BLaER1 treated with 17β-estradiol and CSF1 and Interleukin-3, amounts not matched to agents 10 nM and 100 nM (cell line): ENCODE results near the gene SHCBP1L.

Experiments used
- H3K27ac ChIP-seq, 11 experiments: shearing (Covaris generic); formaldehyde crosslinking; 2 replicates each; pipeline ENCODE4 v1.8.1; 2022
- H3K27me3 ChIP-seq, 11 experiments: shearing (Covaris generic); formaldehyde crosslinking; 2 replicates each; pipeline ENCODE4 v1.8.1; 2022
- H3K36me3 ChIP-seq, 11 experiments: shearing (Covaris generic); formaldehyde crosslinking; 2 replicates each; pipeline ENCODE4 v1.8.1; 2022
- H3K4me1 ChIP-seq, 10 experiments: shearing (Covaris generic); formaldehyde crosslinking; 2 replicates each; pipeline ENCODE4 v1.8.1; 2022
- H3K4me2 ChIP-seq, 11 experiments: shearing (Covaris generic); formaldehyde crosslinking; 2 replicates each; pipeline ENCODE4 v1.8.1; 2022
- H3K4me3 ChIP-seq, 10 experiments: shearing (Covaris generic); formaldehyde crosslinking; 2 replicates each; pipeline ENCODE4 v1.8.1; 2022
- H3K9ac ChIP-seq, 11 experiments: shearing (Covaris generic); formaldehyde crosslinking; 2 replicates each; pipeline ENCODE4 v1.8.1; 2022
- H3K9me3 ChIP-seq, 11 experiments: shearing (Covaris generic); formaldehyde crosslinking; replicated peaks in 1 of 11; 2 replicates each; pipeline ENCODE4 v1.8.1; 2022
- H4K20me1 ChIP-seq, 11 experiments: shearing (Covaris generic); formaldehyde crosslinking; 2 replicates each; pipeline ENCODE4 v1.8.1; 2022
- Cebpa-rat ChIP-seq, 11 experiments: shearing (Covaris generic); IDR thresholded peaks; 2 replicates each; pipeline ENCODE4 v1.8.1; 2022

SHCBP1L gene

GRCh38 chr1:182867861-182868260, 85.1 kb downstream of the SHCBP1L start:
- Histone ChIP-seq H3K4me3 (no peak overlapping the region), H3K4me2 (no peak overlapping the region), H3K9me3 (no peaks in the 10 kb centered on the region), H3K27me3 (no peaks in the 10 kb centered on the region), H3K36me3 (peaks cover 98 to 100% (median 100%) of the 10 kb centered on the region in 11 experiments), H3K27ac (no peak overlapping the region), H4K20me1 (peaks cover 40 to 95% (median 79%) of the 10 kb centered on the region in 11 experiments; a peak in 20 of 22 replicates), H3K4me1 (no peaks in the 10 kb centered on the region), H3K9ac (no peak overlapping the region)
- no peak for TF ChIP-seq Cebpa-rat (IDR thresholded peaks at IDR 0.05)

GRCh38 chr1:182863940-182864339, 89.0 kb downstream of the SHCBP1L start:
- H3K4me3 ChIP-seq, result no peak overlapping the region
- H3K27ac ChIP-seq, result no peak overlapping the region
- no peaks in the 10 kb centered on the region for H3K27me3 ChIP-seq
- H3K9me3 ChIP-seq, result no peaks in the 10 kb centered on the region
- H3K9ac ChIP-seq, result no peak overlapping the region
- H3K4me1 ChIP-seq, result no peaks in the 10 kb centered on the region
- H3K36me3 ChIP-seq, result peaks cover 99 to 100% (median 100%) of the 10 kb centered on the region in 11 experiments
- H3K4me2 ChIP-seq, result no peak overlapping the region
- no peak for TF ChIP-seq Cebpa-rat (IDR thresholded peaks at IDR 0.05)
- peaks cover 60 to 99% (median 90%) of the 10 kb centered on the region in 11 experiments; a peak in 20 of 22 replicates for H4K20me1 ChIP-seq

GRCh38 chr1:182862827-182863226, 90.1 kb downstream of the SHCBP1L start:
- Histone ChIP-seq H3K36me3 (peaks cover 99 to 100% (median 100%) of the 10 kb centered on the region in 11 experiments), H3K4me1 (no peaks in the 10 kb centered on the region), H3K4me3 (no peak overlapping the region), H3K9ac (no peak overlapping the region), H3K27ac (no peak overlapping the region), H4K20me1 (peaks cover 66 to 100% (median 94%) of the 10 kb centered on the region in 11 experiments; a peak in 20 of 22 replicates), H3K27me3 (no peaks in the 10 kb centered on the region), H3K9me3 (no peaks in the 10 kb centered on the region), H3K4me2 (no peak overlapping the region)
- no peak for TF ChIP-seq Cebpa-rat (IDR thresholded peaks at IDR 0.05)

- Histone ChIP-seq H3K4me3 (no peak overlapping the region), H4K20me1 (peaks cover 69 to 100% (median 94%) of the 10 kb centered on the region in 11 experiments; a peak in 20 of 22 replicates), H3K4me1 (no peaks in the 10 kb centered on the region), H3K36me3 (peaks cover 99 to 100% (median 100%) of the 10 kb centered on the region in 11 experiments), H3K9ac (no peak overlapping the region), H3K4me2 (no peak overlapping the region), H3K27me3 (no peaks in the 10 kb centered on the region), H3K27ac (no peak overlapping the region), H3K9me3 (no peaks in the 10 kb centered on the region)
- TF ChIP-seq Cebpa-rat (IDR thresholded peaks at IDR 0.05), result no peak
These were observed 91.0 kb downstream of the SHCBP1L start for GRCh38 chr1:182861994-182862393.

GRCh38 chr1:182860658-182861057, 92.3 kb downstream of the SHCBP1L start:
- Histone ChIP-seq H3K4me3 (no peak overlapping the region), H4K20me1 (peaks cover 73 to 100% (median 99%) of the 10 kb centered on the region in 11 experiments; a peak in 20 of 22 replicates), H3K9me3 (no peaks in the 10 kb centered on the region), H3K9ac (no peak overlapping the region), H3K27me3 (no peaks in the 10 kb centered on the region), H3K4me1 (no peaks in the 10 kb centered on the region), H3K36me3 (peaks cover 99 to 100% (median 100%) of the 10 kb centered on the region in 11 experiments), H3K27ac (no peak overlapping the region), H3K4me2 (no peak overlapping the region)
- TF ChIP-seq Cebpa-rat (IDR thresholded peaks at IDR 0.05), result no peak

- no peak overlapping the region for H3K4me3 ChIP-seq
- no peaks in the 10 kb centered on the region for H3K27me3 ChIP-seq
- H4K20me1 ChIP-seq, result peaks cover 83 to 100% (median 99%) of the 10 kb centered on the region in 11 experiments; a peak in 21 of 22 replicates
- no peak for TF ChIP-seq Cebpa-rat (IDR thresholded peaks at IDR 0.05)
- H3K36me3 ChIP-seq, result peaks cover 100% of the 10 kb centered on the region in 11 experiments
- no peaks in the 10 kb centered on the region for H3K4me1 ChIP-seq
- H3K9ac ChIP-seq, result no peak overlapping the region
- H3K4me2 ChIP-seq, result no peak overlapping the region
- no peaks in the 10 kb centered on the region for H3K9me3 ChIP-seq
- no peak overlapping the region for H3K27ac ChIP-seq
These were observed 95.8 kb downstream of the SHCBP1L start for GRCh38 chr1:182857212-182857611.

GRCh38 chr1:182855911-182856310, 97.1 kb downstream of the SHCBP1L start:
- H3K4me3 ChIP-seq, result no peak overlapping the region
- H3K4me2 ChIP-seq, result no peak overlapping the region

GRCh38 chr1:182851825-182852224, 101.1 kb downstream of the SHCBP1L start:
- no peak overlapping the region for H3K4me2 ChIP-seq
- H3K9me3 ChIP-seq, result no peaks in the 10 kb centered on the region
- no peak overlapping the region for H3K27ac ChIP-seq
- H3K9ac ChIP-seq, result no peak overlapping the region
- no peak for TF ChIP-seq Cebpa-rat (IDR thresholded peaks at IDR 0.05)
- no peak overlapping the region for H3K4me3 ChIP-seq
- H4K20me1 ChIP-seq, result peaks cover 92 to 100% (median 100%) of the 10 kb centered on the region in 11 experiments; a peak in 21 of 22 replicates
- peaks cover 99 to 100% (median 100%) of the 10 kb centered on the region in 11 experiments for H3K36me3 ChIP-seq
- H3K27me3 ChIP-seq, result no peaks in the 10 kb centered on the region
- 0 out of 20 replicates have a peak, but pooled peaks cover 0 to 6% (median 0%) of the 10 kb centered on the region in 10 experiments for H3K4me1 ChIP-seq

More at GRCh38 chr1:182855911-182856310, 97.1 kb downstream of the SHCBP1L start:
- no peak overlapping the region for H3K9ac ChIP-seq
- H4K20me1 ChIP-seq, result peaks cover 83 to 100% (median 100%) of the 10 kb centered on the region in 11 experiments; a peak in 21 of 22 replicates
- no peaks in the 10 kb centered on the region for H3K9me3 ChIP-seq
- no peaks in the 10 kb centered on the region for H3K27me3 ChIP-seq
- no peaks in the 10 kb centered on the region for H3K4me1 ChIP-seq
- no peak overlapping the region for H3K27ac ChIP-seq
- TF ChIP-seq Cebpa-rat (IDR thresholded peaks at IDR 0.05), result no peak
- H3K36me3 ChIP-seq, result peaks cover 99 to 100% (median 100%) of the 10 kb centered on the region in 11 experiments

- H3K27me3 ChIP-seq, result no peaks in the 10 kb centered on the region
- H3K4me3 ChIP-seq, result no peak overlapping the region
- no peak overlapping the region for H3K9ac ChIP-seq
- H3K4me1 ChIP-seq, result 0 out of 20 replicates have a peak, but pooled peaks cover 0 to 6% (median 0%) of the 10 kb centered on the region in 10 experiments
- H3K4me2 ChIP-seq, result no peak overlapping the region
- H3K27ac ChIP-seq, result no peak overlapping the region
- H3K36me3 ChIP-seq, result peaks cover 99 to 100% (median 100%) of the 10 kb centered on the region in 11 experiments
- H3K9me3 ChIP-seq, result no peaks in the 10 kb centered on the region
- peaks cover 92 to 100% (median 100%) of the 10 kb centered on the region in 11 experiments for H4K20me1 ChIP-seq
- no peak for TF ChIP-seq Cebpa-rat (IDR thresholded peaks at IDR 0.05)
These were observed 102.6 kb downstream of the SHCBP1L start for GRCh38 chr1:182850319-182850718.
